GM19023 (cell line): ENCODE data around the gene RABIF.
"Not testable (repeated sequence)": the region's sequence is repeated elsewhere in the genome, so short reads cannot be mapped to it uniquely, and the experiment has no call there.

Source experiments
- ATAC-seq: cut with Tn5 transposase; IDR thresholded peaks from one replicate; pipeline ENCODE4 v1.9.1; 2021; ENCODE audit warnings: mild to moderate bottlenecking, moderate library complexity; ENCODE audit not compliant: unreplicated experiment

Gene RABIF

DNA sequence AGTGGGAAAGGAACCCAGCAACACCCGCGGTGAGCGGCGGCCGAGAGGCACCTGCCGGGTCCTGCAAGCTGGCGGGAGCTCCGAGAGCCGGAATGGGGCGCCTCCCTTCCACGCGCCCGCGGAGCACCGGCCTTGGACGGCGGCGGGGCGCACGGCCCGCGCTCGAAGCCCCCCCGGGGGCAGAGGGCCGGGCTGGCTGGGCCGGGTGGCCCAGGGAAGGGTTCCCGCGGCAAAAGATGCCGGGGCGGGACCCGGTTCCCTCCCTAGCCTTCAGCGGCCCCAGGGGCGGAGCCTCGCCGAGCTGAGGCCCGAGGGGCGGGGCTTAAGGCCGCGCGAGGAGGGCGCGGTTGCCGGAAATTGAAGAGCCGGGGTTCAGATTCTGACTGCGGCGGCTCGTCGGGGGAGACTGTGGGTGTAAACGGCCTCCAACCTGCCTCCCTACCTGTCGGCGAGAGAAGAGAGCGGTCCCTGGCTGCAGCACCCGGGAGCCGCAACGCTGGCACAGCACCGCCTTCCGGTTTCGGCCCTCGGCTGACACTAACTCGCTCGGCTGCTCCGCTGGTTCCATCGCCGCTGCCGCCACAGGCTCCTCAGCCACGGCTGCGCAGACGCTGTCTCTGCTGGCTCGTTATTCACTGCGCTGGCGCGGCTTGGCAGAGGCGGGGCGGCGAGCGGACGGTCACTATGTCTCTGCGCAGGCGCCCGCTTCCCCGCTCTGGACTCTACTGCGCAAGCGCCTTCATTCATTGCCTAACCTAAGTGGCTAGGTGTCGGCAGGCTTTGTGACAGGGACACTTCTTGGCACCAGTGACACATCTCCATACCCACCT is at the start of gene RABIF:
TSS of gene RABIF (minus strand) at position 619 of the 830 bp plus-strand sequence. CDS start at position 568, 51 bp downstream.
- ATAC-seq, result peak; percentile 90

DNA sequence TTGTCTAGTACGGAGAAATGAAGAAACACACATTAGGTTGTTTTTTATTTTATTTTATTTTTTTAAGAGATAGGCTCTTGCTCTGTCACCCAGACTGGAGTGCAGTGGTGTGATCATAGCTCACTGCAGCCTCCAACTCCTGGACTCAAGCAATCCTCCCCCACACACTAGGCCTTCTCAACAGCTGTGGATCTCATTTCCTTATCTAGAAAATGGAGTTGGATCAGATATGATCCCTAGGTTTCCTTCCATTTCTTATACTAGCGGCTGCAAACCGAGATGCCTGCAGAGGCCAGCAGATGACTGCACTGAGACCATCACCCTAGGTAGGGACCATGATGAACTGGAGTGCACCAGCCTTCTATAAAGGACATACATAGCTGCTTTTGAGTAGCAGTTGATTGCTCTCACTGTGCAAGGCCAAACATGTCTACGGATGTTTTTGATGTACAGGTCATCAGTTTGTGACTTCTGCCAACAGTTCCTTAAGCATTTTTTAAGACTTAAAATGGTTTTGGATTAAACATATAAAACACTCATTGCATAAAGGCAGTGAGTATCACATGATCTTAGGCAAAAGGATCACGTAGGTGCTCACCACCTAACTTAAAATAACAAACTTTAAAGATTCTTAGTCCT is 49.5 kb upstream of the RABIF start:
- no peak for ATAC-seq

DNA sequence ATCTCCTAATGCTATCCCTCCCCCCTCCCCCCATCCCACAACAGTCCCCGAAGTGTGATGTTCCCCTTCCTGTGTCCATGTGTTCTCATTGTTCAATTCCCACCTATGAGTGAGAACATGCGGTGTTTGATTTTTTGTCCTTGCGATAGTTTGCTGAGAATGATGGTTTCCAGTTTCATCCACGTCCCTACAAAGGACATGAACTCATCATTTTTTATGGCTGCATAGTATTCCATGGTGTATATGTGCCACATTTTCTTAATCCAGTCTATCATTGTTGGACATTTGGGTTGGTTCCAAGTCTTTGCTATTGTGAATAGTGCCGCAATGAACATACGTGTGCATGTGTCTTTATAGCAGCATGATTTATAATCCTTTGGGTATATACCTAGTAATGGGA is 47.5 kb upstream of the RABIF start:
- ATAC-seq, result not testable (repeated sequence)

DNA sequence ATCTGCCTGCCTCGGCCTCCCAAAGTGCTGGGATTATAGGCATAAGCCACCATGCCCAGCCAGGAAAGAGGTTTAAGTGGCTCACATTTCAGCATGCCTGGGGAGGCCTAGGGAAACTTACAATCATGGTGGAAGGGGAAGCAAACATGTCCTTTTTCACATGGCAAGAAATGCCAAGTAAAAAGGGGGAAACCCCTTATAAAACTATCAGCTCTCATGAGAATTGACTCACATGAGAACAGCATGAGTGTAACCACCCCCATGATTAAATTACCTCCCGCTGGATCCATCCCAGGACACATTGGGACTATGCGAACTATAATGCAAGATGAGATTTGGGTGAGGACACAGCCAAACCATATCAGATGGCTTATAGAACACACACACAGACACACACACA is 46.9 kb upstream of the RABIF start:
- ATAC-seq, result no peak

DNA sequence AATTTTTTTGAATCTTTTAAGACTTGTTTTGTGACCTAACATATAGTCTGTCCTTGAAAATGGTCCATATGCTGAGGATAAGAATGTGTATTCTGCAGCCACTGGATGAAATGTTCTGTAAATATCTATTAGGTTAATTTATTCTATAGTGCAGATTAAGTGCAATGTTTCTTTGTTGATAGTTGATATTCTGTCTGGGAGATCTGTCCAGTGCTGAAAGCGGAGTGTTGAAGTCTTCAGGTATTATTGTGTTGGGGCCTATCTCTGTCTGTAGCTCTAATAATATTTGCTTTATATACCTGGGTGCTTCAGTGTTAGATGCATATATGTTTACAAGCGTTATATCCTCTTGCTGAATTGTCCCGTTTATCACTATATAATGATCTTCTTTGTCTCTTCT is 45.8 kb upstream of the RABIF start:
- ATAC-seq, result no peak

DNA sequence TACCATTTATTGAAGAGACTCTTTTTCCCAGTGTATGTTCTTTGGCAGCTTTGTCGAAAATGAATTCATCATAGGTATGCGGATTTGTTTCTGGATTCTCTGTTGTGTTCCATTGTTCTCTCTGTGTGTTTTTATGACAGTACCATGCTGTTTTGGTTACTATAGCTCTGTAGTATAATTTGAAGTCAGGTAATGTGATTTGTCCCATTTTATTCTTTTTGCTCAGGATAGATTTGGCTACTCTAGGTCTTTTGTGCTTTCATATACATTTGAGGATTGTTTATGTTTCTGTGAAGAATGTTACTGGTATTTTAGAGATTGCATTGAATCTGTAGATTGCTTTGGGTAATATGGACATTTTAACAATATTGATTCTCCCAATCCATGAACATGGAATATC is 43.5 kb upstream of the RABIF start:
- no peak for ATAC-seq

DNA sequence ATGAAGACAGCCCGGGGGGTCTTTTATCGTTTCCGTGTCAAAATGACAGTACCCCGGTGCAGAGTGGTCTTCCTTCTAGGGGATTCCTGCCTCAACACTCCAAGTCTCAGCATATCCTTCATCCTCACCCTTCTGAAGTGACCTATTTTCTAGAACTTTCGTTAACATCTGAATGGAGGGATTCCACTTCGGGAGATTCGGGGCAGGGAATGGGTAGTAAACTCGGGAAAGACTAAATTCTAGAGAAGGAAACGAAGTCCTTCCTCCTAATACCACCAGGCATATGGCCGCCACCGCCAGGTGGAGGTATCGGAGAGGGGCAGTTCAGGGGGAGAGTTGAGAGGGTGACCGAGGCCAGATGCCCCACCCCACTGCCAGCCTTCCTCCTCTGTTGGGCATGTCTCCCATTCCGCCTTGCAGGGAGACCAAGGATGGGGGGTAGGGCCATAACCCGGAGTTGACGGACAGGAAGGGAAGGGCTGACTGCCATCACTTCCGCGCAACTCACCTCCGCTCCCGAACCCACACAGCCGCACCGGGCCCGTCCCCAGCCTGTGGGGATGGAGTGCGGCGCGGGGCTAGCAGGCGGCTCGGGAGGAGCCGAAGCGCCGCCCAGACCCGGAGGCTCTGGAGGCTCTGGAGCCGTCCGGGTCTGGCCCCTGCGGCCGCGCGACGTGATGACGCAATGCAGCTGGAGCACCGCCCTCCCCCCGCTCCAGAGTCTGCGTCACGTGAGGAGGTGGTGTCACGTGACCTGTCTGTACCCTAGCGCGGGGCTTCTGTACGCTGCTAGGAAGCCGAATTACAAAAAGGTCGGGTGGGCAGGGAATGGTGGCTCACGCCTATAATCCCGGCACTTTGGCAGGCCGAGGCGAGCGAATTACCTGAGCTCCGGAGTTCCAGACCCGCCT is 37.9 kb upstream of the RABIF start, which contains the start of gene KLHL12:
TSS of gene KLHL12 (minus strand) at position 654 of the 911 bp plus-strand sequence. CDS start 2,072 bp downstream, outside the sequence.
- peak; percentile 95 for ATAC-seq

DNA sequence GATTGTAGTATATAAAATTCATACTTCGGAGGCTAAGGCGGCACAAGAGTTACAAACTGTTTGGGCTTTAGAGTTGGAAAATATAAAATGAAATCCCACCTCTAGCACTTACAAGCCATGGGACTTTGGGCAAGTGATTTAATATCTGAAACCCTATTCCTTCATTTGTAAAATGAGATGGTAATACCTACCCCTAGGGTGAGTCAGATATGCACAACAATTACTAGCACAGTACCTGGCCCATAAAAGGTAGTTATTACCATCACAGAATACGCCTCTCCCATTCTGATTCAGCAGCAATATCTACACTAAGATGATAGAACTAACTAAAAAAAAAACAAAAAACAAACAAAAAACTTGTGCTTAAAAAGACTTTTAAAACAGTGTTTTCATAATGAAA is 34.6 kb upstream of the RABIF start:
- ATAC-seq, result no peak

DNA sequence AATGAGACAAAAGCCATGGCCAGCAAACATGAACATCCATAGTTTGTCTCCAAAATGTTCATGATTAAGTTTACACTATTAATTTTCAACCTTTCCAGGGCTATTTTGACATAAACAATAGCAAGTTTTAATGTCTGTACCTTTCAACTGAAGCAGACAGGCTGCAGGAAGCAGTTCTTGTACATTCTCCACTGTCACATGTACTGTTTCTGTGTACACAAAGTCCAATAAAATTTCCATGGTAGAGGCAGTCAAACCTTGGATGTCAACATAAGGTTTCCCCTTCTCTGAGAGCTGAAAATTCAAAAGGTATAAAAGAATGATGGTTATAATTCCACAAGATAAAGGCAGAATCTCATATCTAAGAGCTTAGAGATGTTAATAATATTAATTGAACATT is 30.7 kb upstream of the RABIF start:
- no peak for ATAC-seq

DNA sequence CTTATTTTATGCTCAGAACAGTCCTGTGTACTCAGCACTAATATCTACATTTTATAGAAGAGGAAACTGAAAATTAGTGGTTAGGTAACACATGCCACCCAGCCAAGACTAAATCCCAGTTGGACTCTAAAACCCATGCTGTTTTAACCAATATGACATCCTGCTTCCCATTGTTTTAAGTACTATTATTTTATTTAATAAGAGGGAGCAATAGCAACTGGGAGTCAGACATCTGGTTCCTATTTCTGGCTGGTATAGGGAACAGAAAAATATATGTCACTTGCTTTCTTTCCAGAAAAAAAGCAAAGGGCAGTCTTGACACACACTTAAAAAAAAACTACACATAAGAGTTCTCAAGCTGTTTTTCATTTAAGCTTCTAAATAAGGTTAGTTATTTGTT is 26.2 kb upstream of the RABIF start:
- no peak for ATAC-seq

DNA sequence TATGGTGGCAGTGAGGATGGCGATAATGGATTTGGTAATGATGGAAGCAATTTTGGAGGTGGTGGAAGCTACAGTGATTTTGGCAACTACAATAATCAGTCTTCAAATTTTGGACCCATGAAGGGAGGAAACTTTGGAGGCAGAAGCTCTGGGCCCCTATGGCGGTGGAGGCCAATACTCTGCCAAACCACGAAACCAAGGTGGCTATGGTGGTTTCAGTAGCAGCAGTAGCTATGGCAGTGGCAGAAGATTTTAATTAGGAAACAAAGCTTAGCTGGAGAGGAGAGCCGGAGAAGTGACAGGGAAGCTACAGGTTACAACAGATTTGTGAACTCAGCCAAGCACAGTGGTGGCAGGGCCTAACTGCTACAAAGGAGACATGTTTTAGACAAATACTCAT is 23.5 kb upstream of the RABIF start:
- not testable (repeated sequence) for ATAC-seq

DNA sequence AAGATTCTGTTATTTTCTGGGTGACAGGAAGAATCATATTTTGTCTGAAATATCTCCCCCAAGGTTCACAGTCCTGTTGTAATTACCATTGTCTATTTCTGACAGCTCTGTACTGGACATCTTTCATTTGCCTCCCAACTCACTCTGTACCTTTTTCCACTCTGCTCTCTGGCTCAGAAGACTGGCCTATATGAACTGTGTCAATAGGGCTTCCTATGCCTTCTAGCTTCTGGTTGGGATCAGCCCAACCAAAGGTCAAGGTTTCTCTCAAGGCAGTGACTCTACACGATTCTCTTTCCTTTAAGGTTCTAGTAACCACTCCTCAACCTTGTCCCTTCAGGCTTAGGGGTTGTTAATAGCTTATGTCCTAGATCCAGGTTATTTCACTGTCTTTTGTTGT is 20.5 kb upstream of the RABIF start:
- ATAC-seq, result no peak

DNA sequence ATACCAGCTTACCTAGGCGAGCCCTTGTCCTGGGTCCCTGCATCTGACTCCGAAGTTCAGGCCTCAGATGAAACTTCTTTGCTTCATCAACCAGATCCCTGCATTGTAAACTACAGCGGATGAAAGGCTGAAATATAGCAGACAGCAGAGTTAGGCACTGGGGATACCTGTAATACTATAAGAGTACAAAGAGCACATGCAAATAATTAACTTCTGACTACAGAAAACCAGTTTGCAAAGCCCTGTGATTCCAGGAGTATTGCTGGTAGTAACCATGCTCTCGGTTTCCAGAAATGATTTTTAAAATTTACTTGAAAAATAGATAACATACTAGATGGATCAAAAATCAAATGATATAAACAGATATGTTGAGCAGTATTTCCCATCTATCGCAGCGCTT is 20.0 kb upstream of the RABIF start:
- ATAC-seq, result no peak

DNA sequence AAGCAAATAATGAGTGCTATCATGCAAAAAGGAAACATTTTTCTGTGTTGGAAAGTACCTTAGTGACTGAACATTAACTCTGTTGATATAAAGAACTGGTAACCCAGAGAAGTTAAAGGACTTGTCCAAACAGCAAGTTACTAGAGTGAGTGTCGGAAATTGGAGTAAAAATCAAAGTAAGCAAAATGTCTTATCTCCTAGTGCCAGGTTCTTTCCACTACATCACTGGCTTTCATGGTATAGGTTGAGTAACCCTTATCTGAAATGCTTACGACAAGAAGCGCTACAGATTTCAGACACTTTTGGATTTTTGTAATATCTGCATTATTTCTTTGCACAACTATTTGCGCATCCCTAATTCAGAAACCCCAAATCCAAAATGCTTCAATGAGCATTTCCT is 16.4 kb upstream of the RABIF start:
- ATAC-seq, result no peak

DNA sequence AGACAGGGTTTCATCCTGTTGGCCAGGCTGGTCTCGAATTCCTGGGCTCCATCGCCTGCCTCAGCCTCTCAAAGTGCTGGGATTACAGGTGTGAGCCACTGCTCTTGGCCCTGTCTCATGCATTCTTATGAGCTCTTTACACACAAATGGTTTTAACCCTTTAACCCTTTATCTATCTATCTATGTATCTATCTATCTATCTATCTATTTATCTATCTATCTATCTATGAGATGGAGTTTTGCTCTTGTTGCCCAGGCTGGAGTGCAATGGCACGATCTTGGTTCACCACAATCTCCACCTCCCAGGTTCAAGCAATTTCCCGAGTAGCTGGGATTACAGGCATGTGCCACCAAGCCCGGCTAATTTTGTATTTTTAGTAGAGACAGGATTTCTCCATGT is 14.9 kb upstream of the RABIF start:
- not testable (repeated sequence) for ATAC-seq

DNA sequence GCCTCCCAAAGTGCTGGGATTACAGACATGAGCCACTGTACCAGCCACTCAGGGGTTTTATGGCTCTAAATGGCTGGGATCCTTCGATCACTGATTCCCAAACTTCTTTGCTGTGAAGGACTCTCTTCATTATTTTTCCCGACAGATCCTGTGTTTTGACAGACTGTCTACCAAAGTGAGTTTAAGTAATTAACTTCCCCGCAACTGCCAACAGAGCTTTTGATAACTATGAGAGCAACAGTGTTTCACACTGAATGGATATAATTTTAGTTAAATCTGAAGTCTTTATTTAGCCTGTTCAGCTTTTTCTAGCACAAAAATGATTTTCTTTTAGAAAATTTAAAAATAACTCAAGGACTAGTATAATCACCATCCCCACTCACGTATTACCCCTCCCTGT is 12.6 kb upstream of the RABIF start:
- ATAC-seq, result no peak

DNA sequence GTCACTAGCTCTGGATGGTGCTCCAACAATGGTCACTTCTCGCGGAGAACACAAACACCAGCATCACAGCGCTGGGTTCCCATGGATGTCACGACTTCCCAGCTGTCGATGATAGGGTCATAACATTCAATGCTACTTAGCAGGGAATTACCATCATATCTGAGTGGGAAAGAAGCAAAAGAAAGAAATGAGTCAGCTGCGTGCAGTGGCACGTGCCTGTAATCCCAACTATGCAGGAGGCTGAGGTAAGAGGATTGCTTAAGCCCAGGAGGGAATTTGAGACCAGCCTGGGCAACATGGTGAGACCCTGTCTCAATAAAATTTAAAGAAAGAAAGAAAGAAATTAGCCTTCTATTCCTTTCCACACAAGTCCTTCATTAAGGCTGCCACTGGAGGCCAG is 3.6 kb upstream of the RABIF start:
- ATAC-seq, result no peak

DNA sequence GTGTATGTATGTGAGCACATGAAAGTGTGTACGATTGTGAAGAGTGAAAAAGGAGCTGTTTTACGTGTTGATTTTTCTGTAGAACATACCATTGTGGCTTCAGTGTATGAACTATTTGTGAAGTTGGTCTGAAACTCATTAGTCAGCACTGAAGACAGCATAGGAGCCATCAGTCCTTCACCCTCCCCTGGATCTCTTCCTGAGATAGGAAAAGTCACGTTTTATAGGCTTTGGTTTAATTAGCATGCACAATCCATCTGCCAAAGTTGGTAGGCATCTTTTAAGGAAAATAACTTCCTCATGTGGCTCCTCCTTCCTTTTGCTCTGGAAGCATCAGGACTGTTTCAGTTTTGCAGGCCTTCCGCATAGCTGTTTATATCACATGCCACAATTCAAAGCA is 1.4 kb upstream of the RABIF start:
- ATAC-seq, result no peak

DNA sequence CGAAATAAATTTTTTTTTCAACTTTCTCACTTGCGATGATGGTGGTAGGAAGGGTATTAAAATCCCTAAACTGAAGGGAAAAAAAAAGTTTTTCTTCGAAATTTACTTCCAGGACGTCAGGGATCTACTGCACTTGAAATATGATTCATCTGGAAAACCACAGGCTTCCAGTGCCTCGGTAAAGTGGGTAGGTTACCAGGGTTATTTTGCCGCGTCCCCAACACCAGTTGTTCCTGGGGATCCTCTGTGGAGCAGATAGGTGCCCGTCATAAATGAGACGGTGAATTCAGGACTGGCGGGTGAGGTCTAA is 773 bp downstream of the RABIF start:
- ATAC-seq, result no peak

DNA sequence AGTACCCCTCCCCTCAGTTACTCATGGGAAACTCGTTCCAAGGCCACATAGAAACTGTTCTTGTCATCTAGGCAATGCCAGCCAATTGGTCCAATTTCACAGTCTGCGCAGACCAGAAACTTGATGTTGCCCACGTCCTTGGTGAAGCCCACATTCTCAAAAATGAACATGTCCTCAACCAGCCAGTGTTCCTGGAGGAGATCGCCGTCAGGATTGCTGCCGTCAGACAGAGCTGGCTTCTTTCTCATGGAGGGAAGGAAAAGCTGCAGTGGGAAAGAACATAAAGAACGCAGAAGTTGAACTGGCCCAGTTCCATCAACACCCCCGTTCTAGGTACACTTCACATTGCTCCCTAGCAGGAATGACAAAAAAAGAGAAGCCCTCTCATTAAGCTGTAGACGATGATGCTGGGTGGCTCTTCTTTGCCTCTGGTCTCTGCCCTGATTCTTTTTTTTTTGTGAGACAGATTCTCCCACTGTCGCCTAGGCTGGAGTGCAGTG is 7.9 kb downstream of the RABIF start:
- ATAC-seq, result no peak

DNA sequence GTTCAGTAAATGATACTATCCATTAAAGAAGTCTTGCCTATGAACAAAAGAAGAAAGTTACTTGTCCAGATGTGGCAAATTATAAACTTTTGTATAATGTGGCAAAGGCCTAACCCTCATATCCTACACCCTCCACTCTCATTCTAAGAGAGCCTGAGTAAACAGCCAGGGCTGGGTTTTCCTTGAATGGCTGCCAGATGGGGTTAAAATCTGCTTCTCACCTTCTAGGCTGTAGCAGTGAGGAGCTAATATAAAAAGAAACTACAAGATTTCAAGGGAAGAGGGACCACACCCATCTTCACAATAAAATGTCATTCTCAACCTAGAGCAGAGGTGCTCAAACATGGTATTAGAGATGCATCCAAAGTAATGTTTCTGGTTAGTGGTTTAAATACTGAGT is 8.9 kb downstream of the RABIF start:
- no peak for ATAC-seq
